NT2/D1 (cell line): ENCODE measurements around the gene CD164L2.

Experiments
- SUZ12 ChIP-seq: IDR thresholded peaks from 2 replicates; pipeline ENCODE4 v1.6.1; 2011; ENCODE audit not compliant: insufficient read length, insufficient read depth; ENCODE audit errors: extremely low read depth
- YY1 ChIP-seq: IDR thresholded peaks from 2 replicates; pipeline ENCODE4 v1.6.1; 2011; ENCODE audit not compliant: insufficient read length, insufficient read depth
- ZNF274 ChIP-seq: IDR thresholded peaks from 2 replicates; pipeline ENCODE4 v1.6.1; 2011; ENCODE audit warnings: mild to moderate bottlenecking, low read depth, low read length

DNA sequence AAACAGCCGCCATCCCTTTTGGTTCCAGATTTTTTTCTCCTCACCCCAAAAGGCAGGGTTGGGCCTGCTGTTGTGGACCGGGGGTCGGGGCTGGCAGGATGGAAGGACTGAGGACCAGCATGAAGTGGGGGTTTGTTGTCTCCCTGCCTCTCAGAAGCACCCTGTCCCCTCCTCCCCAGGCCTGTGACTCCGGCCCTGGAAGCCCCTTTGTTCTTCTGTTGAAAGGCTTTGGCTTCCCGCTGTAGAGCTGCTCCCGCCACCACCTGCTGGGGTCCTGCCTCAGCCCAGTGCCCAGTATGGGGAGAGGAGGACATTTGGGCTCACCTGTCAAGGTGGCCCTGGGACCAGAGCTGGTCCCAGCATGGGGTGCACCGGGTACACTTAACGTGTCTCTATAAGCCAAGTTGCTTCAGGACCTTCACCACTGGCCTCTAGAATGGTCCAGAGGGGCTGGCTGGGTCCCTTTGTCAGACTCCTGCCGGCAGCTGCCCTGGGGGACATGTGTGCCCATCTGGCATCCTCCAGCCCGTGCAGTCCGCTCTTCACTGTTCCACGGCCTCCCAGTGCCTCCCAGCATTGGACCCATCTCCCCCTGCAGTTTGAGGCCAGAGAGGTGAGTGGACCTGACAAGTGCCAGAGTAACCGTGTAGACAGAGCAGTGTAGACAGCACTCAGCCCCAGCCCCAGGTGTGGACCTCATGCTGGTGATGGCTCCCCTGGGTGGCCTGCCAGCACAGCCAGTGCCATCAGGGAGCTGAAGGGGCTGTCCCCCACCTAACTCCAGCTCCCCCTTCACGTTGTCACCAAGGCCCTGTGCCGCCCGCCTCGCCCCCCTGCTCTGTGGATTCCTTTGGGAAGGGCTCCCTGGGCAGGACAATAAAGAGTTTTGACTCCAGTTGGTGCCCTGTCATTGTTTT is 47.4 kb downstream of the CD164L2 start:
- TF ChIP-seq YY1 (no peak), ZNF274 (no peak), SUZ12 (no peak)
